Femur (tissue), 1 donor: ENCODE measurements around the gene GNRHR.
A peak's percentile ranks its signal among the peaks of the same experiment; 100 is the strongest.
"Not testable (repeated sequence)": the region's sequence is repeated elsewhere in the genome, so short reads cannot be mapped to it uniquely, and the experiment has no call there.

Experiments used
- DNase-seq: peaks from one replicate; pipeline ENCODE4 v3.0.0-alpha.2; 2017

The GNRHR gene

DNA sequence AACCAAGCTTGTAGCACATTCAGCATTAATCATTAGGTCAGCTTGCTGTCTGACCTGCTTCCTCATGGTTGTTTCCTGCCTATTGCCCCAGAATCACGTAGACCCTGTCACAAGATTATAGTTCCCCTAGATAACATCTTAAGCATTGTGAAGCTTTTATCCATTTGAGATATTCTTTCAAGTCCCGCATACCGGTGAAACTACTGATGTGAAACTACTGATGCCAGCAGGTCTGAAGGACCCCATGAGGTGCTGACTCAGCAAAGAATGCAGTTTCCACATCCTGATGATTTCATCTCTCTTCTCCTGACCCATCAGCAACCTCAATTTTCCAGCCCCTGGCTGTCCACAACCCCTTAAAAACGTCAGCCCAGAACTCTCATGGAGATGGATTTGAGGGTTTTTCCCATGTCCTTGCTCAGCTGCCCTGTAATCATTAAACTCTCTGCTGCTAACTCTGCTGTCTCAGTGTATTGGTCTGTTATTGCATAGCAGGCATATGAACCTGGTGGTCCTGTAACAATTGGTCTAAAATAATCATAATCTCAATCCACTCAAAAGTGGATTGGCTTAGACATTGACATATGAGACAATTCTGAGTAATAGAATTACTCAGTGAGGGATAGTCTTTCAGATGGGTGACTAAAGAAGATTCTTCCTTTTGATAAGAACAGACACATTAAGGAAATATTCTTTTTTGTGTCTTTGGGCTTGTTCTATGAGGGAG lies 26.9 kb downstream of the GNRHR start:
- no peak for DNase-seq

DNA sequence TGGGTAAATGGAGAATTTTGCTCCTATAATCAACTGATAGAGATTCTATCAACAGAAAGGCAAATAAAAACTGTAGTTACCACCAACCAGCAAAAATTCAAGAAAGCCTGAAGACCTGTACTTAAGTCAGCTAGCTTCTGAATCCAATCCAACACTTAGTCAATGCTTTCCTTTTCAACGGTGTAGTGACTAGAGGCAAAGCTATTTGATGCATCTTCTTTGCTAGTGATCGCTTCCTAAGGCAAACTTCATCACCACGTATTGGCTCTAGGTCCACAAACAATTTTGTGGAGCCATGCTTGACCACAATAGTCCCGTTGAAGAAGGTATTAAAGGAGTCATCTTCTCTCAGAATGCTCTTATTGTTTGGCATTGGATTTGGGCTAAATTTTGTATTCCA lies 28.2 kb downstream of the GNRHR start:
- DNase-seq, result no peak

DNA sequence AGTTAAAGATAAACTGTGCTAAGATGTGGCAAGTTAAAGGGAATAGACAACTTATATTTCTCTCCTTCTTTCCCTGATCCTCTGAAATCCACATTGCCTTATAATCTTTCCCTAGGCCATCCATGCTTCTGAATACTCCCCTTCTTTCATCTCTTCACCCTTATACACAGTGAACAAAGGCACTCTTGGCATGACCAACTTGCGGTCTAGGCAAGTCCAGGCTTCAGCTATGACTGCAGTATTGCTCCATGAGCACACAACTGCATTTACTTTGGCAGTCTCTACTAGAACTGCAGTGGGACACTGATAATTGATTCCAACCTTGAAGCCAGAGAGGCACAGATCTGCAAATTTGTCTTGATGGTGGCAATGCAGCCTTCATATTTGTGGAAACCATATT lies 29.1 kb downstream of the GNRHR start:
- DNase-seq, result no peak

DNA sequence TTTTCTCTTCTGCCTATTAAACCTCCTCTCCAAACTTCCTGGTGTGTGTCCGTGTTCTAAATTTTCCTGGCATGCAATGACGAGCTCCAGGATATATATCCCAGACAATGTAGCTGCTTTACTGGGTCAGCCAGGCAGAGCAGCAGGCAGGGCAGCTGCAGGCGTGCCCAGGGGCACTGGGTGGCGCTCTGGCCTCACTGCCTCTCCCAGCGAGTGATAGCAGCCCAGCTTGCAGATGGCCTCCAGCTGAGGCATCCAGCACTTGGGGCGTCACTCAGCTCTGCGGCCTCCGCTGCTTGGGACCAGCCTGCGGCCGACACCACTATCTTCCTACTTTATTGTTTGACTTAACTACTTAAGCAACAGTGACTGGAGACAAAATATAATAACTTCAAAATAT lies 30.2 kb downstream of the GNRHR start:
- no peak for DNase-seq

DNA sequence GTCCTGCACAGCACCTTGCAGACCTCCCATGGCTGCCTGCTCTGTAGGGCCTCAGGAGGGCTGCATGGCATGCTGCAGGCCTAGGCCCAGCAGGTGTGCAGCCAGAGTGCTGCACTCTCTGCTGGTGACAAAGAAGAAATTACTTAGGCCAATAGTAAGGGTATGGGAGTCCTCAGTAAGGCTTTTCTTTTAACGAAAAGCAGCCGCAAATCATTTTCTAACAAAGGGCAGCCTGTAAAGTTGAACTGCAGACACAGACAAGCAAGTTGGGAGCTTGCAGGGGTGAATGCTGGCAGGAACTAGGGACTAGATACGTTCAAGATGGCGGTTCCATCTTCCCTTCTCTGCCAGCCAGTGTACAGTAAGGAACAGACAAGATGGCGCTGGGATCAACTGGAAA lies 30.8 kb downstream of the GNRHR start:
- no peak for DNase-seq

DNA sequence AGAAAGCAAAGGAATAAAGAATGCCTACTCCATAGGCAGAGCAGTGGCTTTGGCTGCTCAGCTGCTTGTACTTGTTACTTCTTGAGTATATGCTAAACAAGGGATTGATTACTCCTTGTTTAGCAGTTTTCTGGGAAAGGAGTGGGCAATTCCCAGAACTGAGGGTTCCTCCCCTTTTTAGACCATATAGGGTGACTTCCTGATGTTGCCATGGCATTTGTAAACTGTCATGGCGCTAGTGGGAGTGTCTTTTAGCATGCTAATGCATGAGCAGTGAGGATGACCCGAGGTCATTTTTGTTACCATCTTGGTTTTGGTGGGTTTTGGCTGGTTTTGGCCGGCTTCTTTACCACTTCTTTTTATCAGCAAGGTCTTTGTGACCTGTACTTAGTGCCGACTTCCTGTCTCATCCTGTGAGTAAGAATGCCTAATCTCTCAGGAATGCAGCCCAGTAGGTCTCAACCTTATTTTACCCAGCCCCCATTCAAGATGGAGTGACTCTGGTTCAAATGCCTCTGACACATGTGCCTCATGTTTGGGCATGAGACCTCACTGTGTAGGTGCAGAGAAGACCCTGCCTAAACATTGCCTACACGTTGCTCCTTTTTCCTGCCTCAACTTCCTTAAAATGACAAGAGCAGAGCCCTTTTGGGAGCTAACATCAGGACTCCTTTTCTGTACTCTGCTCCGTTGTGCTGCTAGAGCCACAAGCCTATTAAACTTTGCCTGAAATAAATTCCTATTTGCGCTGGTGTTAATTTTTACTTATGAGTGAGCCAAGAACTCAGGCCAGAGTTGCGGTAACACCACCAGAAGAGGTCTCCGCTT lies 32.2 kb downstream of the GNRHR start:
- no peak for DNase-seq

DNA sequence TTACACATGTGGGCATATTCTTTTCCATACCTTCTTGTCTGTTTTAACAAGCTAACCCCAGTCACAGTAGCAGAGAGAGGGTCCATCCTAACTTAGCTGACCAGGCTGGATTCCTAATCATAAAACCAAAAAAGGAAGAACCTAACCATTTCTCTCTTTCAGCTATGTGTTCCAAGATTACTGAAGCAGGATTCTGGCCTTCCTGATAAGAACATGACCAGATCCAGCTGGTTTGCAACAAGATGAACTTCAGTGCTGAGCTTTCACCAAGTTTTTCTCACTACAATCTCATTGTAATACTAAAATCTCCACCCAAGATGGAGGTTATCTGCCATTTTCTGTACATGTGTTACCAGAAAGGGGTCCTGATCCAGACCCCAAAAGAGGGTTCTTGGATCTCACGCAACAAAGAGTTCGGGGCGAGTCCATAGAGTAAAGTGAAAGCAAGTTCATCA lies 32.8 kb downstream of the GNRHR start:
- no peak for DNase-seq

DNA sequence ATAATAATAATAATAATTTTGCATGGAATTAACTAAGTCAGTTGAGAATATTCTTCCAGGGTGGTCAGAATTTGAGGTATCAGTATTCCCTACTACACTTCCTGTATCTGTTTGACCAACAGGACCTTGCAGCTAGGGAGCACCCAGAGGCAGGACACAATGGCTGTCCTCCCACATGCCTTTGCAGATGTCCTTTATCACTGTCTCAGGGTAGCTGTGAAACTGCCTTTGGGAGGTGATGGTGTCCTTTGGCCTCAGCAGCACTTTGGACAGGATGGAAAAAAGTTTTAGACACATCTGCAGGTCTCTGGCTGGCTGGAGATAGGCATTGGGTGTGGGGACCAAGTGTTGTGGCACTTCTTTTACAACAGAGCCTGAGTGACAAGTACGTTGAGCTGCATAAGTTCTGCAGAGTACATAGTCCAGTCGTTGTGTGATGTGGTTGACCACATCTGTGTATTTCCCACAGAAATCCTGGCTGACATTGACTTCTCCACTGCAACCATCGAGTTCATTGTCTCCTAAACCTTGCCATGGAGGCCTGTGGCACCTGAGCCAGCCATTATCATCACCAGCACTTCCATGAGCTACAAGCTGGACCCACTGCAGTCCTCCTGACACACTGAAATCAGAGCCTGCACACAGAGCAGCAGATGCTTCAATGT lies 34.1 kb downstream of the GNRHR start:
- DNase-seq, result no peak

DNA sequence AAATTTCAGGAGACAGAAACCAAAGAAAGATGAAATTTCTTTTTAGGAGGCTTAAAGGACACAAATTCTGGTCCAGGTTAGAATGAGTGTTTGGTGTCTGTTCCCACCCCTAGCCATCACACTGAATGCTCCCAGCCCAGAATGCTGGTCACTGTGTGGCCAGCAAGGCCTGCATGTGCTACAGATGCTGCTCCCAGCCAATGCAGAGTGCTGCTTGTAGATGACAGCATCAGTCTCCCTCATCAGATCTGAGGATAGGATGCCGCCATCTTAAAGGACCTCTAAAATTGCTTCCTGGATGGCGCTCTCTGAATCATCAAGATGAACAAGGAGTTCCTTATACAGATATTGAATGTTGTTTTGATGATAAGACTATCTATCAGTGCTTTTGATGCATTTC lies 35.3 kb downstream of the GNRHR start:
- DNase-seq, result no peak

DNA sequence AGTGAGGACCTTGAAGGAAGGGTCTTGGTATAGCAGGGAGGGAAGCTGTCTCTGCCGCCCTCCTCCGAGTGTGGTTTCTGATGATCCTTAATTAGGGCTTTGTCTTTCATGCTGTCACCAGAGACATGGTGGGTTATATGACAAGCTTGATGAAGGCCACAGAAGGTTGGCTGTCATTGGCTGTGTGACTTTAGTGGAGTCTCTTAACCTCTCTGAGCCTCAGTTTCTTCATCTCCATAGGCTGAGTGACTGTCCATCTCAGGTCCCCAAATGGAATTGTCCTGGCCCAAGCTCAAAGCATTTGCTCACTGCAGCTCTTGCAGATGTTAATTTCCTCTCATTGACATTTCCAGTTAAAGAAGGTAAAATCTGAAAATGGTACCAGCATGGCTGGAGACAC lies 36.6 kb downstream of the GNRHR start:
- DNase-seq, result no peak

DNA sequence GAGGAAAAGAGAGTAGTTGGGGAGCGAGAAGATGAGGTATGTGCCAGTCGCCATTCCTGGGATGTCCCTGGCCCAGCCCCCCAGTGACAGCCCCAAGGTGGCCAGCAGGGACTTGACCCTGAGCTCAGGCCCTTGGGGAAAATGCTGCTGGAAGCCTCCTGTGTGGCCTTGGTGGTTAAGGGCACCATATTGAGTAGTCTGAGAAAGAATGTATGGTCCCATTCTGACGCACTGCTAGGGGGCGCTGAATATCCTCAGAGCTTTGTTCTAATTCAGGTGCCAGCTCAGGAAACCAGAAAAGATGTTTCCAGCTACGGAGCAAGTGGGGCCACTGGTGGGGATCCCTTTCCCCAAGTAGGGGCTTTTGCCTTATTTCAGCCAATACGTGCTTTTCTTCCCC lies 39.2 kb downstream of the GNRHR start:
- DNase-seq, result no peak

DNA sequence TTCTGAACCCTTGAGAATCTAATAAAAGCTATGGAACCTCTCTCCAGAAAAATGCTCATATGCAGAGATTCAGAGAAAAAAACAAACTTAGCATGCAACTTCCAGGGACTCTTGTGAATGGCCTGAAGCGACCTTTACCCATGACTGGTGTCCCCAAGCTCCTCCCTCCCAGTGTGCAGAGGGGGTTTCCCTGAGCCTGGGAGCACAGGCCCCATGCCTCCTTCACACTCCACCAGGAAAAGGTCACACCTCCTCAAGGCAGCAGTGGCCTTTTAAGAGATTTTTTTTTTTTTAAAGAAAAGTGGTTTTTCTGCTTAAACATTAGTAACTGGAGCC lies 40.0 kb downstream of the GNRHR start:
- DNase-seq, result no peak

DNA sequence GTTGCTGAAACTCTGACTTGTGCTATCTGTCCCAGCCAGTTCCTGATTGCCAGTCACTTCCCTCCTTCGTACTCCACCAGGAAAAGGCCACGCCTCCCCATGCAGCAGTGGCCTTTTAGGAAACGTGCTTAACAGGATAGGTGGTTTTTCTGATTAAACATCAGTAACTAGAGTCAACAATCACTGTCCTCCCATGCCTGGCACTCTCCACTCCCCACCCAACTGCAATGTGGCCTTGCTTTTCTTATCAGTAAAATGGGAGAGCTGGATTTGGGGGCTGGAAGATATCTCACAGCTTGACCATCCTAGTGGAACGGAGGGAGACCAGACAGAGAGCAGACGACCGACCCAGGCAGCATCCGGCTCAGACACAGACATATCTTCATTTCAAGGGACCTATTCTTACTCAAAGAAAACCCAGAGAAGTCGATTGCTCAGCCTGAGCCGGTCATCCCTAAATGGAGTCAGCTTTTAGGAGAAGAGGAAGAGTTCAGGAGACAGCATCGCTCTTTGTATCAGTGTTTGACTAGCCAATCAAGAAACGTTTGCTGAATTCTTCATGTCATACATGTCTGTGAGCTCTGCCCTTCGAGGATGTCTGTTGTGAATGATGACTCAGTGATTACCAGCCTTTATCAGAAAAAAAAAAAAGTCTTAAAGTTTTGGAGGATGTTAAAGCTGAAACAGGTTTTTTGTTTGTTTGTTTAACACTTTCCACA lies 40.5 kb downstream of the GNRHR start:
- no peak for DNase-seq

DNA sequence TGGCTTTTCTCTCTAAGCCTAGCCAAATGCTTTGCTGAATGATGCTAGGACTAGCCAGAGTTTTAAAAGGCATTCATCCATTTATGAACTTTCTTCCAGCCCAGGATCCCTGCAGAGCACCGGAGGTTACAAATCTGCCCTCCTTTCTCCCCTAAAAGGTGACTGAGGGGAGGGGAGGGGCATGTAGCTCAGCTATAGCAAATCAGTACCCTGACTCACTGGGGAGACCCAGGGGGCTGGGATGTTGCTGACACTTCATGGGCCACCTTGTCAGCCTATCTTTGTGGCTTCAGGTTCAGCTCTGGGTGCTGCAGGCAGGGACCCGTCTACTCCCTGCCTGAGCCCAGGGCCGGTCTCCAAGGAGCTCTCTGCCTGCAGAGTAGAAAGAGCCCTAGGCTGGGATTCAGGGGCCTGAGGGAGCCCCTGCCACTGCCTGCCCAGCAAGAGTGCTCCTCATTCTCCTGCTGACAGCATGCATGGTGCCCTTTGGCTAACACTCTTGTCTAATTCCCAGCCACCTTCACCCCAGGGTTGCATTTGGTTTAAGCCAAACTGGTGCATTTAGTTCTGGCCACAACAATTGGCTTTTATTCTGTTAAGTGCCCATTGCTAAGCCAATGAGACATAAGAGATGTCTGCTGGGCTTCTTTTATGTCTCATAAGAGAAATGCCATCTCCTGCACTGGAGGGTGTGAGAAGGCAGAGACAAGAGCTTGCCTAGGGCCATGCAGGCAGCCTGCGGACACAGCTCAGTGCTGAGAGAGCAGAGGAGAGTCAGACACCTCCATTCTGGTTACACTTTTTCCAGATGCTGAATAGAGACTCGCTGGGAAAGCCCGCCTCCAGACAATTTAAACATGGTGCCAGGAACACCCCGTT lies 41.3 kb downstream of the GNRHR start:
- DNase-seq, result no peak

DNA sequence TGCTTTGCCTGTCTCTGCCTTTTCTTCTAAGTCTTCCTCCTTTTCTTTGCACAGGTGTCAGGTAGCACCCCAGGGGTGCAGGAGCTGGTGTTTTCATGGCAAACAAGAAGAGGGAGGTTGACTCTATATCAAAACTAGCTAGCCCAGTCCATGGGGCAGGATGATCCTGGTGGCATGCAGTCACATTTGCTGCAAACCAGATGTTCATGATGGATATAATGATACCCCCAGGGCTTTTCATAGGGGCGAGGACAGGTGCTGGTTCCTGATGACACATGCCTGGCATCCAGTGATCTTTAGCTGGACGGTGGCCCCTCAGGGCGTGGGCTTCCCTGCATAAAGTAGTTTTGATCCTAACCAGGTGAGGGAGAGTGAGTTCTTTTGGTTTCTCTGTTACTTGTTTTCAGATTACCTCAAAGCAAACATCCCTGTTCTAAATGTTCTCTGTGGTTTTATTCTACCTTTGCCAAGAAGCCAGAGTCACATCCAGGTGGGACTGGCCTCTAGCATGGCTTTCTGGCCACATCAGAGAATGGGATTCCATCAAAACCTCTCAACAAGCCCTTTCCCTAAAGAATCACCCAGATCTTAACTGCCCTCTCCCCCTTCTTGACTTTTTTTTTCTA lies 42.1 kb downstream of the GNRHR start:
- no peak for DNase-seq

DNA sequence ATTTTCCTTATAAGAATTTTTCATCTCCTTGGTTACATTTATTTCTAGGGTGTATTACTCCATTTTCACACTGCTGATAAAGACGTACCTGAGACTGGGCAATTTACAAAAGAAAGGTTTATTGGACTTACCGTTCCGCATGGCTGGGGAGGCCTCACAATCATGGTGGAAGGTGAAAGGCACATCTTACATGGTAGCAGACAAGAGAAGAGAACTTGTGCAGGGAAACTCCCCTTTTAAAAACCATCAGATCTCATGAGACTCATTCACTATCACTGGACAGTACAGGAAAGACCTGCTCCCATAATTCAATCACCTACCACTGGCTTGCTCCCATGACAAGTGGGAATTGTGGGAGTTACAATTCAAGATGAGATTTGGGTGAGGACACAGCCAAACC lies 47.5 kb downstream of the GNRHR start:
- DNase-seq, result not testable (repeated sequence)

DNA sequence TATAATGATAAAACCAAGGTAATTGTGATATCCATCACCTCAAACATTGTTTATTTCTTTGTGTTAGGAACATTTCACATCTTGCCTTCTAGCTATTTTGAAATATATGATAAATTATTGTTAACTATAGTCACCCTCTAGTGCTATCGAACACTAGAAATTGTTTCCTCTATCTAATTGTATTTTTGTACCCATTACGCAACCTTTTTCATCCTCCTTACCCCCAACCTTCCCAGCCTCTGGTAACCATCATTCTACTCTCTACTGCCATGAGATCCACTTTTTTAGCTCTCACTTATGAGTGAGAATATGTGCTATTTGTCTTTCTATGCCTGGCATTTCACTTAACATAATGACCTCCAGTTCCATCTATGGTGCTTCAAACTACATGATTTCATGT lies 49.3 kb downstream of the GNRHR start:
- DNase-seq, result no peak

DNA sequence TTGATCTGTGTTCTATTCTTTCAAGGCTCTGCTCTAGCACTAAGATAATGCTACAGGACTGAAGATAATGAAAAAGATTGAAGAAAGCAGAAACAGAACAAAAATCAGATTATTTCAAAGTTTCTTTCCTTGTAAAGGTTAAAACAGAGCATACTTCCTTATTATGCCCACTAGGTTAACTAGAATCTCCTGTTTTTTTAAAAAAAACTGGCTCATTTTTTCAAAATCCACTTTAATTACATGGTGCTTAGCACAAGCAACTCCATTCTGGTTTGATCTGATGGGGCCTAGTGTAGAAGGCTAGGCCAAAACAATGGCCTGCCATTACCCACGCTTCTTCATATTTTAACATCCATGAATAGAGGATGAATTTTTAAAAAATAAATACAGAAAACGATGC lies 52.0 kb downstream of the GNRHR start:
- no peak for DNase-seq

DNA sequence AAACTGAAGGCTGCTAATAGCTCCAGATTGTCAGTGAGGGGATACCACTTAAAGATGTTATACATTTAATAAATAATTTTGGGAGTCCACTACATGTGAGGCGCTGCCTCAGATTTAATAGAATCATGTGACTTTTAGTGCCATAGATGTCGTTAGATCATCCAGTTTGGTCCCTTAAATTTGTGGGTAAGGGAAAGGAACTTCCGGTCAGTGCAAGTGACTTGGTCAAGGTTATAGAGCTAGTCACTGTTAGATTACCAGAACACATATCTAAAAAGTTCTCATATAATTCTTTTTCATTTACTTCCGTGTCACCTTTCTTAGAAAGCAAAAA lies 52.7 kb downstream of the GNRHR start:
- no peak for DNase-seq

DNA sequence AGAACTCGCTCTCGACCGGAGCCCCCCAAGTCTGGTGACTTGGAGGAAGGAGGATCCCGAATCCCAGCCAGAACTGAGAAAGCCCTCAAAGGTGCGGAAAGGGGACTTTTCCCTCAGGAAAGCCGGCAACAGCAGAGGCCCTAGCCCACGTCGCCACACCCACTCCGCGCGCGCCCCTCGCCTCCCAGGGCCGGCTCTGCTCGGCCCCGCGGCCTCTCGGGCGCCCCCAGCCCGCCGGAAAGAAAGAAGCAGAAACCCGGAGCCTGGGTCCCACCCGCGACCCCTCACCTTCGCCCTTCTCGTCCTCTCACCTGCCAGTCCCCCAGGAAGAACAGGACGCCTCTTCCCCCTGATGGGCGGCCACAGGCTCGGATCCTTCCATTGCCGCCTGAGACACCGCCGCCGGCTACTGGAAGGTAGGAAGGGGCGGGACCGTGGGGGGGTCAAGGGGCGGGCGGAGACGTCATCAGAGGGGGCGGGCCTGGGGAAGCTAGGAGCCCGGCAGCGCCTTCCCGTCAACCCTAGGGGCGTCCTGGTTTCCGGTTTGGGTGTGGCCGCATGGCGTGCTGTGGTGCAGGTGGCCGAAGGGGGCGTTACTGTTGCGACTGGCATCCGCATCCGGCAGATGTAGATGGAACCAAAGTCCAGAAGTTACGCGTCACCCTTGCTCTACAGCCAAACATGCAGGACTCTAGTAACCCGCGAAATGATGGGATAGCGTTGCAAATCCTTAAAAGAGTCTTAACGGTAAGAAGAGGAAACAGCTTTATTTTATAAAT lies 53.3 kb downstream of the GNRHR start, which contains the start of gene UBA6:
TSS of gene UBA6 (minus strand) at position 418 of the 779 bp plus-strand sequence. CDS start at position 382, 36 bp downstream.
- peak; percentile 98 for DNase-seq
